ENCODE data around the gene SPACA7. TPM values are rescaled to one million over a fixed set of nuclear protein-coding genes. Genes with fewer than 3 reads are reported as not detected.

The SPACA7 gene
- total RNA-seq, 4 donors from 2014 or later: not detected

GRCh38 chr13:112464720-112465119 is 88.6 kb downstream of the SPACA7 start:
- Histone ChIP-seq H3K4me1 (no peaks in the 10 kb centered on the region), H3K36me3 (no peaks in the 10 kb centered on the region), H3K27me3 (no peaks in the 10 kb centered on the region), H3K4me3 (no peak overlapping the region), H3K9me3 (peaks cover 2 to 6% of the 10 kb centered on the region in 2 donors), H3K27ac (no peak overlapping the region)
- intact Hi-C loops (cut with DNase I; ENCODE audit: low total_unique reads): no loop called here
- TF ChIP-seq, protein P1, sequence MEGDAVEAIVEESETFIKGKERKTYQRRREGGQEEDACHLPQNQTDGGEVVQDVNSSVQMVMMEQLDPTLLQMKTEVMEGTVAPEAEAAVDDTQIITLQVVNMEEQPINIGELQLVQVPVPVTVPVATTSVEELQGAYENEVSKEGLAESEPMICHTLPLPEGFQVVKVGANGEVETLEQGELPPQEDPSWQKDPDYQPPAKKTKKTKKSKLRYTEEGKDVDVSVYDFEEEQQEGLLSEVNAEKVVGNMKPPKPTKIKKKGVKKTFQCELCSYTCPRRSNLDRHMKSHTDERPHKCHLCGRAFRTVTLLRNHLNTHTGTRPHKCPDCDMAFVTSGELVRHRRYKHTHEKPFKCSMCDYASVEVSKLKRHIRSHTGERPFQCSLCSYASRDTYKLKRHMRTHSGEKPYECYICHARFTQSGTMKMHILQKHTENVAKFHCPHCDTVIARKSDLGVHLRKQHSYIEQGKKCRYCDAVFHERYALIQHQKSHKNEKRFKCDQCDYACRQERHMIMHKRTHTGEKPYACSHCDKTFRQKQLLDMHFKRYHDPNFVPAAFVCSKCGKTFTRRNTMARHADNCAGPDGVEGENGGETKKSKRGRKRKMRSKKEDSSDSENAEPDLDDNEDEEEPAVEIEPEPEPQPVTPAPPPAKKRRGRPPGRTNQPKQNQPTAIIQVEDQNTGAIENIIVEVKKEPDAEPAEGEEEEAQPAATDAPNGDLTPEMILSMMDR (IDR thresholded peaks at IDR 0.05): no peak
- no peak for TF ChIP-seq EP300 (IDR thresholded peaks at IDR 0.05; ENCODE audit: low read depth)
- TF ChIP-seq POLR2AphosphoS5 (IDR thresholded peaks at IDR 0.05): no peak
- no peak for TF ChIP-seq POLR2A (IDR thresholded peaks at IDR 0.05)
- no peak for DNase-seq
- in situ Hi-C loops (cut with MboI; ENCODE audit: low pct_ligation_motif_present in 1 of 4, low pct_unique_long_range_greater_than_20kb in 1 of 4, low sequenced_read_pairs in 3 of 4): no loop called here
- WGBS, 2 donors (ENCODE audit: low coverage in 1 of 2): 93 to 97% methylated on average over 4 to 14 of the region's 14 CpGs

DNA sequence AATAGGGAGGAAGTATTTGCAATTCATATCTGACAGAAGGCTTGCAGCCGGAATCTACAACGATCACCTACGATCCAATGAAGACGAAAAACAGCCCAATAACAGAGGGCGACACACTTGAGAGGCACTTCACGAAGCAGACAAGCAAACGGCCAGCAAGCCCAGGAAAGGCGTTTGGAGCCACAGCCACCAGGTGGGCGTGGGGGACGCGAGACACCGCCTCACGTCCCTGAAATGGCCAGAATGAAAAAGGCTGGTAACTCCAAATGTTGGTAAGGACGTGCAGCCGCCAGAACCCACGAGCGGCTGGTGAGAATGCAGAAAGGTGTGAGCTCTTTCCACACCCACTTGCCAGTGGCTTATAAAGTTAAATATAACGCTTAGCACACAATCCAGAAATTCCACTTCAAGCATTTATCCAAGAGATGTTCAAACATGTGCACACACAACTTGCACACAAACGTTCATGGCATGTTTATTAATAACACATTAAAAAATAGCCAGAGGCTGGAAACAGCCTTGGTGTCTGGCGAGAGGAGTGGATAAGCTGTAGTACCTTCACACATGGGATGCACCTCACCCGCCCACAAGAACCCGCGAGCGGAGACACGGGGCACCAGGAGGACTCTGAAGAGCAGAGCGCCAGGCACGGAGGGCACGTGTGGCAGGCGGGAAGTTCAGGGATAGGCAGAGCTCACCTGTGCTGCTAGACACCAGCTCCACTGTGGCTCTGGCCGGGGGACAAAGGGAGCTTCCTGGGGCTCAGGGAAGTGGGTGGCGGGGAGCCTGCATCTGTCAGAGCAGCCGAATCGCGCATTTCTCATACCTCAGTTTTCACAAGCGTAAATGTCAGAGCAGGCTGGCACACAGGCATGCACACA is 89.3 kb downstream of the SPACA7 start:
- TF ChIP-seq, protein P1 (IDR thresholded peaks at IDR 0.05): no peak
- no peak for TF ChIP-seq POLR2A (IDR thresholded peaks at IDR 0.05)
- TF ChIP-seq EP300 (IDR thresholded peaks at IDR 0.05; ENCODE audit: low read depth): no peak
- no peak for TF ChIP-seq POLR2AphosphoS5 (IDR thresholded peaks at IDR 0.05)
- intact Hi-C loops (cut with DNase I; ENCODE audit: low total_unique reads): no loop called here
- in situ Hi-C loops (cut with MboI; ENCODE audit: low pct_ligation_motif_present in 1 of 4, low pct_unique_long_range_greater_than_20kb in 1 of 4, low sequenced_read_pairs in 3 of 4): no loop called here
- no peak for DNase-seq
- Histone ChIP-seq H3K36me3 (no peaks in the 10 kb centered on the region), H3K9me3 (peaks cover 0 to 6% of the 10 kb centered on the region in 2 donors), H3K27ac (no peak overlapping the region), H3K4me1 (no peaks in the 10 kb centered on the region), H3K4me3 (no peak overlapping the region), H3K27me3 (no peaks in the 10 kb centered on the region)
- WGBS, 2 donors (ENCODE audit: low coverage in 1 of 2): 74 to 85% methylated on average over 8 to 35 of the region's 35 CpGs

DNA sequence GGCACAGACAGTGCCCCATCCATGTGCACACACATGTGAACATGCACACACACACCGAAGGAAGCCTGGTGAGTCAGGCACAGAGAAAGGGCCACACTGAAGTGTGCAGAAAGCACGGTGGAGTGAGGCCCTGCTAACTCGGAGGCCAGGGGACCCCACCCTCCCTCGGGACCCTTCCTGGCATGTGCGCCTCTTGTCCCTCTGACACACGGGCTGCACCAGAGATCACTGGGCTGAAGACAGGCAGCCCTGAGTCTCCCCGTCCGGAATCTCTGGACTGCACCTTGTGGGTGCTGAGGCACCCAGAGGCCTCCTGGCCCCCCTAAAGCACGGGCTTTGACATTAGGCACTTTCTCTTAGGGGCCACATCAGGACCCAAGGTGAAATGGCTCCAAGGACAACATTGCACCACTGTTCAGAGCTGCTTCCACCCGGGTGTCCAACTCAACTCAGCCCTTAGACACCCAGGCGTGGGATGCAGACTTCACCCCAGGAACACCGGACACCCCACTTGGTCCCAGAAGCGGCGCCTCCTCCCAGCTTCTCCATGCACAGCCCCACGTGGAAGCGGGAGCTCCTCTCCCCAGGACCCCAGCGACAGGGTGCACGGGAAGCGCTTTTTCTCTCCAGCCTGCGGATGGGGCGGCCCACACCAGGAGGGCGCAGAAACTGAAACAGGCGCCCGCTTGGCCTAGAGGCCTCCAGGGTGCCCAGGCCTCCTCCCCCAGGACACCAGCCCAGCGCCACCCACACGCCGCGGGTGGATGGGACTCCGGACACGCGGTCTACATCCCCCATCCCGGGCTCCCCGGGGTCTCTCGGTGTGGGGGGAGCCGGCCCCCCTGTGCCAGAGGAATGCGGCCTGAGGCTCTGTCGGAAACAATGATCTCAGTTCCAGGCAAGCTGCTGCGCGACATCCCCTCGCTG is 90.2 kb downstream of the SPACA7 start:
- intact Hi-C loops (cut with DNase I; ENCODE audit: low total_unique reads): no loop called here
- in situ Hi-C loops (cut with MboI; ENCODE audit: low pct_ligation_motif_present in 1 of 4, low pct_unique_long_range_greater_than_20kb in 1 of 4, low sequenced_read_pairs in 3 of 4): no loop called here
- Histone ChIP-seq H3K27ac (no peak overlapping the region), H3K4me3 (no peak overlapping the region), H3K36me3 (no peaks in the 10 kb centered on the region), H3K9me3 (peaks cover 0 to 6% of the 10 kb centered on the region in 2 donors), H3K4me1 (no peaks in the 10 kb centered on the region), H3K27me3 (no peaks in the 10 kb centered on the region)
- no peak for DNase-seq
- TF ChIP-seq, protein P1 (IDR thresholded peaks at IDR 0.05): no peak
- 92 to 93% methylated on average over 4 to 38 of the region's 40 CpGs for WGBS, 2 donors (ENCODE audit: low coverage in 1 of 2)

DNA sequence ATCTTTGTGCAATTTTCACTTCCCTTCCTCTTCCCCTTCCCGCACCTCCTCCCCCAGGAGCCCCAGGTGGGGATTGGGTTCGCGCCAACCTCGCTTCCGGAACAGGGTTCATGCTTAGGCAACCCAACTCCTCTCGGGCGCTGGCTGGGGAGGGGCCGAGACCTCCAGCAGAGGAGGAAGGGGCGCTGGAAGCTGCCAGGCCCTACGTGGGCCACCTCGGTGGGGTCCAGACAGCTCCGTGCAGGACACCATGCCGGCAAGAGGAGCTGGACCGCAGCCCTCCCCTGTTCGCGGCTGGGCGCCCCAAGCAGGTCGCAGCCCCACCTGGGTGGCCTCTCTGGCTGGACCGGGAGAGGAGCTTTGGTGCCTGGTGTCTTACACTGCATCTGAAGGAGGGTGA is 91.1 kb downstream of the SPACA7 start:
- intact Hi-C loops (cut with DNase I; ENCODE audit: low total_unique reads) (no loop called here), in situ Hi-C loops (cut with MboI; ENCODE audit: low pct_ligation_motif_present in 1 of 4, low pct_unique_long_range_greater_than_20kb in 1 of 4, low sequenced_read_pairs in 3 of 4) (no loop called here)
- WGBS, 2 donors (ENCODE audit: low coverage in 1 of 2): 90% methylated on average over 19 of the region's 19 CpGs; no CpG with 5 or more reads in 1 of the 2 donors
- H3K4me1 ChIP-seq: no peaks in the 10 kb centered on the region
- H3K36me3 ChIP-seq: no peaks in the 10 kb centered on the region
- peaks cover 0 to 4% of the 10 kb centered on the region in 2 donors for H3K9me3 ChIP-seq
- H3K4me3 ChIP-seq: no peak overlapping the region
- H3K27ac ChIP-seq: no peak overlapping the region
- no peak for DNase-seq
- no peak for TF ChIP-seq POLR2A (IDR thresholded peaks at IDR 0.05)
- no peak for TF ChIP-seq POLR2AphosphoS5 (IDR thresholded peaks at IDR 0.05)
- TF ChIP-seq, protein P1 (IDR thresholded peaks at IDR 0.05): no peak
- no peak for TF ChIP-seq EP300 (IDR thresholded peaks at IDR 0.05; ENCODE audit: low read depth)
- no peaks in the 10 kb centered on the region for H3K27me3 ChIP-seq
